Hepatocyte (in vitro differentiated cells): Measurements from ENCODE around the gene IFT43. TPM values are rescaled to one million over a fixed set of nuclear protein-coding genes. Genes with fewer than 3 reads are reported as not detected.

Source experiments
- DNase-seq: peaks from one replicate; pipeline ENCODE4 v3.0.0-alpha.2; 2016; ENCODE audit warnings: low spot score
- H2AFZ ChIP-seq: fragments of 200-600 bp; sonication (generic); 2 replicates; pipeline ENCODE4 v1.6.0; 2016; ENCODE audit warnings: antibody characterized with exemption, mild to moderate bottlenecking
- H3K27ac ChIP-seq: fragments of 200-600 bp; sonication (generic); 2 replicates; pipeline ENCODE4 v1.5.1; 2016; ENCODE audit warnings: mild to moderate bottlenecking
- H3K27me3 ChIP-seq: fragments of 200-600 bp; sonication (generic); 2 replicates; pipeline ENCODE4 v1.6.1; 2016
- H3K36me3 ChIP-seq: fragments of 200-600 bp; sonication (generic); replicated peaks from 2 replicates; pipeline ENCODE4 v1.5.1; 2016; ENCODE audit warnings: low read depth; ENCODE audit not compliant: insufficient read depth
- H3K4me1 ChIP-seq: fragments of 200-600 bp; sonication (generic); 2 replicates; pipeline ENCODE4 v1.5.1; 2016; ENCODE audit warnings: mild to moderate bottlenecking, moderate library complexity; ENCODE audit not compliant: insufficient read depth
- H3K4me2 ChIP-seq: fragments of 200-600 bp; sonication (generic); 2 replicates; pipeline ENCODE4 v1.6.0; 2016
- H3K4me3 ChIP-seq: fragments of 200-600 bp; sonication (generic); 2 replicates; pipeline ENCODE4 v1.5.1; 2016; ENCODE audit warnings: mild to moderate bottlenecking
- H3K79me2 ChIP-seq: fragments of 200-600 bp; sonication (generic); 2 replicates; pipeline ENCODE4 v1.6.0; 2017; ENCODE audit warnings: mild to moderate bottlenecking
- H3K9me2 ChIP-seq: fragments of 200-600 bp; sonication (generic); replicated peaks from 2 replicates; pipeline ENCODE4 v1.6.0; 2017; ENCODE audit warnings: mild to moderate bottlenecking; ENCODE audit not compliant: insufficient read depth
- H3K9me3 ChIP-seq: fragments of 200-600 bp; sonication (generic); 2 replicates; pipeline ENCODE4 v1.5.1; 2016; ENCODE audit warnings: low read depth, mild to moderate bottlenecking
- H4K20me1 ChIP-seq: fragments of 200-600 bp; sonication (generic); 2 replicates; pipeline ENCODE4 v1.6.0; 2016; ENCODE audit warnings: mild to moderate bottlenecking; ENCODE audit not compliant: insufficient read depth, poor library complexity, severe bottlenecking
- CTCF ChIP-seq: fragments of 200-600 bp; sonication (generic); IDR thresholded peaks from 2 replicates; pipeline ENCODE4 v1.5.1; 2016; ENCODE audit warnings: antibody characterized with exemption, mild to moderate bottlenecking; ENCODE audit not compliant: poor library complexity
- EZH2 ChIP-seq: fragments of 200-600 bp; sonication (generic); IDR thresholded peaks from 2 replicates; pipeline ENCODE4 v1.6.1; 2016; ENCODE audit warnings: antibody characterized with exemption, mild to moderate bottlenecking, borderline replicate concordance
- EZH2phosphoT487 ChIP-seq: fragments of 200-600 bp; sonication (generic); IDR thresholded peaks from one replicate; pipeline ENCODE4 v1.6.1; 2018; ENCODE audit warnings: antibody characterized with exemption, mild to moderate bottlenecking, low read depth, moderate library complexity; ENCODE audit not compliant: unreplicated experiment, severe bottlenecking
- WGBS: methylation state at CpG from one replicate; pipeline ENCODE4 v1.1.6; 2016; ENCODE audit warnings: low lambda C conversion rate; ENCODE audit errors: missing lambda C conversion rate; 5-methylcytosine and 5-hydroxymethylcytosine counted together
- polyA plus RNA-seq: library from polyadenylated mRNA; unstranded; fragments of >200 nt; fragmentation: Nextera tagmentation; extraction: Ambion mirVana; gene quantifications from 2 replicates; pipeline ENCODE4 v1.2.1, GENCODE V29; 2016
- total RNA-seq: library from RNA; depleted of rRNA; stranded (reverse); fragments of >200 nt; gene quantifications from 2 replicates; pipeline ENCODE4 v1.2.3, GENCODE V29; 2014

The IFT43 gene
- total and polyA plus RNA-seq, 2 experiments from 2014 or later = 31.9 to 43.2 TPM

DNA sequence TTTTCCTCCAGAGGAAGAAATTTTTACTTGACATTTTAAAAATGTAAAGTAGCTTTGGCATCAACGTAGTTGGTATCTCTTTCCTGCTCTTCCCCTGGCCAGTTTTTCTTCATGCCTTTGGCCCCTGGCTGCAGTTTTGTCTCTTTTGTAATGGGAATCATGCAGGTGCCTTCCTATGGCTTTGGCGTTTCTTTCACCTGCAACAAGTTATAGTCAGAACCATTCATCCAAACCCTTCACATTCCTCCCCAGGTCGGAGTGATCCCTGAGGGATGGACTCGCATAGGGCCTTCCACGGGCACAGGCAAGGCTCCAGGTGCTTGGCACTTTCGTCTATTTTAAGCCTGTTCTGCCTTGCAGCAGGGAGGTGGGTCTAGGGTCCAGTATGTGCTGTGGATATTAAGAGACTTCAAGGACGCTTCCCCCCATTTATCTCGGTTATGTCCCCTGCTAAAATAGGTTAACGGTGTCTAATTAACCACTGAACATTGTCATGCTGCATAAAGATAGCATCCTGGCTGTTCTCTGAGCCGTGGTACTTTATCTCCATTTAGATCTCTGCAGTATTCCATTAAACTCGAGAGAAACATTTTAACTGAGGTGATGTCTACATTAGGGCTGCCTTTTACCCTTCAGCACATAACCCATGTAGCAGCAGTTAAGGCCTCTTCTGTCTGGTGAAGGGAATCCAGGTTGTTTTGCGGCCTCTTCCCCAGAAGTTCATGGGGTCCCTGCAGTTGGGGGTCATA is 66.3 kb downstream of the IFT43 start:
- 78% methylated on average over 12 of the region's 12 CpGs for WGBS
- H3K9me2 ChIP-seq = no peaks in the 10 kb centered on the region
- no peak overlapping the region for H3K4me3 ChIP-seq
- H2AFZ ChIP-seq = no peak overlapping the region
- no peaks in the 10 kb centered on the region for H3K27me3 ChIP-seq
- no peaks in the 10 kb centered on the region for H3K79me2 ChIP-seq
- no peak overlapping the region for H3K27ac ChIP-seq
- no peaks in the 10 kb centered on the region for H3K36me3 ChIP-seq
- no peaks in the 10 kb centered on the region for H3K9me3 ChIP-seq
- no peaks in the 10 kb centered on the region for H4K20me1 ChIP-seq
- TF ChIP-seq CTCF (no peak), EZH2phosphoT487 (no peak), EZH2 (no peak)
- no peaks in the 10 kb centered on the region for H3K4me1 ChIP-seq
- no peak overlapping the region for H3K4me2 ChIP-seq
- no peak for DNase-seq

DNA sequence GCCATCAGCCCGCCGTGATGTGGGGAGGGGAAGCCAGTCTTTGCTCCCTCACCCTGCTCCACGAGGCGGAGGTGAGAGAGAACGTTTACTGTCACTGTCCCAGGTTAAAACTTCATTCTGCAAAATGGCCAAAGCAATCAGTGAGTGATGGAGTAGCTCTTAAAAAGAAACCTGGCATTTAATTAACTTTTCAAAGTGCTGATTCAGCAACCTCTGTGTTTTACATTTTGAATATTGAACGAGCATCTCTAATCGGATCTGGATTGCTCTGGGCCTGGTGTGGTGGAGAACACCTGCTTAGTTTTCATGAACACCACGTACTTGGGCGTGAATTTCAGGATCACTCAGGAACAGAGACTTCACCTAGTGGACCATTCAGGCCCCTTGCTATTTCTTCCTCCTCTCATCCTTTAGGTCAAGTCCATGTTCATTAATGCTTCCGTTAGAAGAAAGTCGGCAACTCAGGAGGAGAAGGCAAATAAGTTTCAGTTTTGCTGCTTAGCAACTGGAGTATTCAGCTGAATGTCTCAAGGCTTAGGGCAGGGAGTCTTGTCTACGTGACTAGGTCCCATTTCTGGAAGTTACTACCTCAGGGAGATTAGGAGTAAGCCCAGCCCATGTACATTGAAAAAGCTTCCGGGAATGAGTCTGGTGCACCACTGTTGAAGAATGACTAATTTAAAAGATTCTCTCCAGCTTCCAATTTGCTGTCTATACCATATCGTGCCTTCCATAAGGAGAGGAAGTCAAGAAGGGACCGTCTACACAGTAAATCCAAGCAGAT is 68.2 kb downstream of the IFT43 start:
- H3K27me3 ChIP-seq = no peaks in the 10 kb centered on the region
- H3K27ac ChIP-seq = no peak overlapping the region
- TF ChIP-seq EZH2phosphoT487 (no peak), EZH2 (no peak), CTCF (no peak)
- no peaks in the 10 kb centered on the region for H4K20me1 ChIP-seq
- H3K79me2 ChIP-seq = no peaks in the 10 kb centered on the region
- no peak overlapping the region for H2AFZ ChIP-seq
- no peaks in the 10 kb centered on the region for H3K9me2 ChIP-seq
- H3K4me3 ChIP-seq = no peak overlapping the region
- WGBS = 78% methylated on average over 15 of the region's 15 CpGs
- H3K4me1 ChIP-seq = no peaks in the 10 kb centered on the region
- no peaks in the 10 kb centered on the region for H3K9me3 ChIP-seq
- no peaks in the 10 kb centered on the region for H3K36me3 ChIP-seq
- peak; percentile 22 for DNase-seq
- no peak overlapping the region for H3K4me2 ChIP-seq

- Histone ChIP-seq H3K9me2 (no peaks in the 10 kb centered on the region), H3K36me3 (no peaks in the 10 kb centered on the region), H2AFZ (no peak overlapping the region), H3K79me2 (no peaks in the 10 kb centered on the region), H4K20me1 (no peaks in the 10 kb centered on the region), H3K4me1 (no peaks in the 10 kb centered on the region), H3K27ac (no peak overlapping the region), H3K27me3 (no peaks in the 10 kb centered on the region), H3K9me3 (no peaks in the 10 kb centered on the region), H3K4me2 (no peak overlapping the region), H3K4me3 (no peak overlapping the region)
- WGBS = 57% methylated on average over 3 of the region's 3 CpGs
- no peak for DNase-seq
- TF ChIP-seq EZH2phosphoT487 = no peak
- no peak for TF ChIP-seq EZH2
- no peak for TF ChIP-seq CTCF
Observed at GRCh38 chr14:76055330-76055729, 69.8 kb downstream of the IFT43 start.
